ENCODE data around the gene PLPPR5. TPM values are rescaled to one million over a fixed set of nuclear protein-coding genes. Genes with fewer than 3 reads are reported as not detected.

Gene PLPPR5, protein sequence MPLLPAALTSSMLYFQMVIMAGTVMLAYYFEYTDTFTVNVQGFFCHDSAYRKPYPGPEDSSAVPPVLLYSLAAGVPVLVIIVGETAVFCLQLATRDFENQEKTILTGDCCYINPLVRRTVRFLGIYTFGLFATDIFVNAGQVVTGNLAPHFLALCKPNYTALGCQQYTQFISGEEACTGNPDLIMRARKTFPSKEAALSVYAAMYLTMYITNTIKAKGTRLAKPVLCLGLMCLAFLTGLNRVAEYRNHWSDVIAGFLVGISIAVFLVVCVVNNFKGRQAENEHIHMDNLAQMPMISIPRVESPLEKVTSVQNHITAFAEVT
- total RNA-seq = under 0.01 TPM in 2 replicates

GRCh38 chr1:99004861-99005442, at the start of gene PLPPR5:
Gene PLPPR5 (minus strand): TSS chr1:99004861. CDS start chr1:99004671, 190 bp downstream.

Measured in bronchus fibroblast of lung (primary cell).